Measurements from ENCODE around the gene RPP25L.

- TF ChIP-seq EZH2 (IDR thresholded peaks at IDR 0.05; ENCODE audit: low read length, missing control alignments) (no peak), CTCF (conservative IDR thresholded peaks at IDR 0.05 in 1 of 2, IDR thresholded peaks at IDR 0.05 in 1 of 2; ENCODE audit: low read depth in 1 of 2, low read length in 2 of 2) (no peak)
Measured at GRCh38 chr9:34601937-34602573, 9.8 kb downstream of the RPP25L start.

Data from fibroblast of lung (primary cell).